ENCODE data around the gene FAM174B.

The FAM174B gene

GRCh38 chr15:92614791-92615785, 40.5 kb downstream of the FAM174B start:
- no peak for TF ChIP-seq CTCF (IDR thresholded peaks at IDR 0.05; ENCODE audit: insufficient read depth, low read length, missing control alignments)
- CTCF ChIA-PET: no interaction called here
- DNase-seq (ENCODE audit: low read depth, low spot score): no peak
- POLR2A ChIA-PET: no interaction called here
- no peak overlapping the region for H3K4me3 ChIP-seq (ENCODE audit: low read depth, low read length)

- ChIA-PET POLR2A (no interaction called here), CTCF (interaction anchor here (1.7 kb wide), 1 partner anchor 8 kb away, joined by 4 read pairs; no protein-coding TSS in a partner anchor)
- H3K4me3 ChIP-seq (ENCODE audit: low read depth, low read length): no peak overlapping the region
- no peak for DNase-seq (ENCODE audit: low read depth, low spot score)
- TF ChIP-seq CTCF (IDR thresholded peaks at IDR 0.05; ENCODE audit: insufficient read depth, low read length, missing control alignments): no peak
These were observed 41.3 kb downstream of the FAM174B start for GRCh38 chr15:92614301-92614700.

GRCh38 chr15:92613841-92614240, 41.7 kb downstream of the FAM174B start:
- ChIA-PET CTCF (interaction anchor here (1.7 kb wide), 1 partner anchor 9 kb away, joined by 4 read pairs; no protein-coding TSS in a partner anchor), POLR2A (no interaction called here)
- TF ChIP-seq CTCF (IDR thresholded peaks at IDR 0.05; ENCODE audit: insufficient read depth, low read length, missing control alignments): no peak
- no peak overlapping the region for H3K4me3 ChIP-seq (ENCODE audit: low read depth, low read length)
- no peak for DNase-seq (ENCODE audit: low read depth, low spot score)

GRCh38 chr15:92612891-92613290, 42.7 kb downstream of the FAM174B start:
- POLR2A ChIA-PET: no interaction called here
- CTCF ChIA-PET: interaction anchor here (1.2 to 1.7 kb wide), 3 partner anchors 10 to 102 kb away, joined by 3 to 6 read pairs (median 4); no protein-coding TSS in a partner anchor

GRCh38 chr15:92611995-92612745, 43.4 kb downstream of the FAM174B start:
- no peak overlapping the region for H3K4me3 ChIP-seq (ENCODE audit: low read depth, low read length)
- CTCF ChIA-PET: interaction anchor here (1.2 to 1.3 kb wide), 2 partner anchors 69 to 103 kb away, joined by 3 to 6 read pairs; no protein-coding TSS in a partner anchor
- DNase-seq (ENCODE audit: low read depth, low spot score): no peak
- no peak for TF ChIP-seq CTCF (IDR thresholded peaks at IDR 0.05; ENCODE audit: insufficient read depth, low read length, missing control alignments)
- POLR2A ChIA-PET: no interaction called here

More at GRCh38 chr15:92612891-92613290, 42.7 kb downstream of the FAM174B start:
- no peak for DNase-seq (ENCODE audit: low read depth, low spot score)
- no peak overlapping the region for H3K4me3 ChIP-seq (ENCODE audit: low read depth, low read length)
- no peak for TF ChIP-seq CTCF (IDR thresholded peaks at IDR 0.05; ENCODE audit: insufficient read depth, low read length, missing control alignments)

- ChIA-PET POLR2A (no interaction called here), CTCF (no interaction called here)
- TF ChIP-seq CTCF (IDR thresholded peaks at IDR 0.05; ENCODE audit: insufficient read depth, low read length, missing control alignments): no peak
- DNase-seq (ENCODE audit: low read depth, low spot score): no peak
- no peak overlapping the region for H3K4me3 ChIP-seq (ENCODE audit: low read depth, low read length)
These were observed 44.4 kb downstream of the FAM174B start for GRCh38 chr15:92611150-92611549.

All from AG04449 (cell line).